HG03432 (cell line): ENCODE data around the gene PRKAA1.

Experiments used
- ATAC-seq: cut with Tn5 transposase; IDR thresholded peaks from one replicate; pipeline ENCODE4 v1.9.1; 2021; ENCODE audit warnings: mild to moderate bottlenecking, moderate library complexity; ENCODE audit not compliant: unreplicated experiment

PRKAA1 gene

DNA sequence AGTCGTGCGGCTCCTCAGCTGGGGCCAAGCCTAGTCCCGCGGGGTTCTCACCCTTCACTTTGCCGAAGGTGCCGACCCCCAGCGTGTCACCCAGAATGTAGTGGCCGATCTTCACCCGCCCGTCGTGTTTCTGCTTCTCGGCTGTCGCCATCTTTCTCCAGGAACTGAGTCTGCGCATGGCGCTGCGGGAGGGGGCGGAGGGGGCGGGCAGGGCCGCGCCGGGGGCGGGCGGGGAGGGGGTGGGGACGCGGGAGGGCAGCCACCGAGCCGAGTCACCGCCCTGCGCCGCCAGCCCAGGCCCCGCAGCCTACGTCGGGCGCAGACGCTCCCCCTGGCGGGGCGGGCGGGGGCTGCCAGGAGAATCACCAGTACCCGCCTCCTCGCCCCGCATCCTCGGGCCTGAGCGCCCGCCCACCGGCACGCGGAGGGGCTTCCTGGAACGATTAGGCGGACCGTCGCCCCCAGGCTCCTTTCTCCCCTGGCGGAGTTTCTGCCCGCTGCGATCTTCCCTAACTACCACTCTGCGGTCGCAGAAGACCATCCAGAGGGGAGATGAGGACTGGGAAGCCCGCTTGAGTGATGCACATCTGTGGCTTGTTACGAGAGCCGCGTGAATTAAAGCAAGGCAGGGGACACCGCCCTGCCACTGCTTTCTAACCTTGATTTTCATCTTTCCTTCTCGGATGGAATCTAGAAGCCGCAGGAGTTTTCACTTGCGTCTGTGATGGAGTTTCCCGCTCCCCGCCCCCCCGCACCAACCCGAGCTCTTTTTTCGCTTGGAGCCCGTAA is at the start of gene PRKAA1:
TSS of gene PRKAA1 (minus strand) at position 363 of the 789 bp plus-strand sequence. CDS start at position 178, 185 bp downstream.
- ATAC-seq: peak; percentile 97

DNA sequence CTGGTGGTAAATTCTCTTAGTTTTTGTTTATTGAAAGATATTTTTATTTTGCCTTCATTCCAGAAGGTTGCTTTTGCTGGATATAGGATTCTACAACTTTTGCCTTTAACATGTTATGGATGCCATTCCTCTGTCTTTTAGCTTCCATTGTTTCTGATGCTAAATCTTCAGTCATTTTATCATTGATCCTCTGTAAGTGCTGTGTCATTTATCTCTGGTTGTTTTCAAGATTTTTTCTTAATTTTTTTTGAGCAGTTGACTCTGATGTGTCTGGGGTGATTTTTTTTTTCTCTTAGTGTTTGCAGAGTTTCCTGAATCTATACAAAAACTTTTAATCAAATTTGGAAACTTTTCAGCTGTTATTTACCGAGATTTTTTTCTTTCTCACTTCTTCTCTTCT is 49.4 kb upstream of the PRKAA1 start:
- ATAC-seq: no peak

GRCh38 chr5:40846371-40846770 is 48.2 kb upstream of the PRKAA1 start:
- no peak for ATAC-seq

GRCh38 chr5:40844565-40844964 is 46.4 kb upstream of the PRKAA1 start:
- no peak for ATAC-seq

DNA sequence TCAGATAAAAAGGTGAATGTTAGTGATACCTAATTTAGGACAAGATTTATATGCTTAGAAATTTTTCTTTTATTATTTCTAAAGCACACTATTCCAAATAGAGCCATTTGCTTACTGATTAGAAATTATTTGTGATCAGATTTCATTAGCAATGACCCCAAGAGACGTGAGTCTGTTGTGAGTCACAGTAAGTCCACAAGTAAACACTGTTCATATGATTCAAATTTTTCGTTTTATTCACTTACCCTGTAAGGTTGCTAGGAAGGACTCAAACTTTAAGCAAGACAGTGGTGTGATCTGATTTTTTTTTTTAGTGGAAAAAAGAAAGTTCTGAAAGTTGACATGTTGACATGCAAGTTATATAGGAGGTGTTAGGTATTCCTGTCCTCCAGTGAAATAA is 44.2 kb upstream of the PRKAA1 start:
- ATAC-seq: no peak

DNA sequence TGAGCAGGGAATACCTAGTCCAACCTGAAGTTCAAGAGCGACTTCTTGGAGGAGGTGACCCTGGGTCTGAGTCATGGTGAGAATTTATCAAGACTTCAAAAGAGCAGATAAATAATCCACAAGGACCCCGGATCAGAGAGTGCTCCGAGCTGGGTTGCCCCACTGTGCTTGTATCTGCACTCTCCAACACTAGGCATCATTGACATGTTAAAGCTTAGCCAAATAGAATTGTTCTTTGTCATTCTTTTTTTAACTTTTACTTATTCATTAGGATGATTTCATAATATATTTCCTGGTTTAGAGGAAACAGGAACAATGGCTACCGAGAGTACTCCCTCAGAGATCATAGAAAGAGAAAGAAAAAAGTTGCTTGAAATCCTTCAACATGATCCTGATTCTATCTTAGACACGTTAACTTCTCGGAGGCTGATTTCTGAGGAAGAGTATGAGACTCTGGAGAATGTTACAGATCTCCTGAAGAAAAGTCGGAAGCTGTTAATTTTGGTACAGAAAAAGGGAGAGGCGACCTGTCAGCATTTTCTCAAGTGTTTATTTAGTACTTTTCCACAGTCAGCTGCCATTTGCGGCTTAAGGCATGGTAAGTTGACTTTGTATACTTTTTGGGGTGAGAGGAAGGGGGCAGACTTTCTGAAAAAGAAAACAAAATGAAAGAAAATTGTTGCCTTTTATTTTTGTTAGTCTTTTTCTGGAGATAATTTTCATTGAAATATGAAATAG is 43.1 kb upstream of the PRKAA1 start, which contains the start of gene CARD6:
TSS of gene CARD6 (plus strand) at position 300 of the 738 bp plus-strand sequence. CDS start at position 316, 16 bp downstream.
- peak; percentile 69 for ATAC-seq

- ATAC-seq: no peak
Observed at GRCh38 chr5:40838086-40838485, 39.9 kb upstream of the PRKAA1 start.

DNA sequence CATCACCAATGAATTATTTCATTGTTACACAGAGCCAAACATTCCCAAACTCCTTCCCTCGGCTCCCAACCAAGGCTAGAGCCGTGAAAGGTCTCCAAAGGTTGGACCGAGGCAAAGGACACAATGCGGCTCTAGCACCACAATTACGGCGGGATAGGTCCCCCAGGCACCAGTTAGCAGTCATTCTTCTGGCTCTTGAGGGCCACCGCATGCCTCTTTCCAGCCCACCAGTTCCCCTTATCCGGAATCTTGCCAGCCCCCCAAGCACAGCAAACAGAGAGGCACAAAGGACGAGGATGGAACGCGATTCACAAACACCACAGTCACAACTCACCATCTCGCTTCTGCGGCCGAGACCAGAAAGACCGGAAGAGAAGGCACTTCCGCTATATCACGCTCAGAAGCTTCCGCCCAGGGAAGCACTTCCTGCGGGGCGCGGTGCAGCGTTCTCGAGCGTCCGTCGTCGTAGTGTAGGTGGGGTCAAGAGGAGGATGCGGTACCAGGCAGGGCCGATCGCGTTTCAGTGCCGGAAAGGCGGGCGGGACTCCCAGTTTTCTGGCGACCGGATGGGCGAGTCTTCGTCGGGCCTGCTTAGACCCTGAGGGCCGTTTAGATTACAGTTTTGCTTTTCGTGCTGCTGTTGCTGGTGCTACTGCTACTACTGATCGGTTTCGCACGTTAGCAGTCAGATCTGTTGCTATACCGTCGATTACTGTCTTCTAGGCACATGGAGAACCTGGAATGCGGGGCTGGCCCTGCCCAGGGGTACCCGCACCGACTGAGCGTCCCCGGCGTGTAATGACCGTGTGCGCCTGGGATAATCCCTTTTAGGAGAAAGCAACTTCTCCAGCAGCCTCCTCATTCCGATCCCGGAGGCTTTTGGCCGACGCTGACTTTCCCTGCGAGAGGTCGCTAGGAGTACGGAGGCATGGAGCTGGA is 36.9 kb upstream of the PRKAA1 start, which contains the start of gene RPL37:
TSS of gene RPL37 (minus strand) at position 374 of the 939 bp plus-strand sequence. CDS start at position 337, 37 bp downstream.
- ATAC-seq: peak; percentile 98

DNA sequence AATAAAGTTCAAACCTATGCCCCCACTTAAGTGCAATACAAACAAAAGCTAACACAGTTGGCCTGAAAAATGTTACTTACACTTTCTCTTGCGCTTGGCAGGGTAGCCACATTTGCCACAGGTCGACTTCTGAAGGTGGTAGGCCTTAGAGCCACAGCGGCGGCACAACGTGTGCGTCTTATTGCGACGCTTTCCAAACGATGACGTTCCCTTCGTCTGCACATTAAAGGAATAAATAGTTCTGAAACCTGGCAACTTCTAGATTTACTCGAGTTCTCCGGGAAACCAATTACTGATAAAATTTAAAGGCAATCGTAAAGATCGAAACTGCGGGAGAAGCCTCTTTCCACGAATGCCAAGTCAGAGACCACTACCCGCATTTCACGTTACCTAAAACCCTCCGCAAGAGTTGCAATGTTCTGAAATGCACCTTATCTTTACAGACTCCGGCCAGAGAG is 36.2 kb upstream of the PRKAA1 start:
- no peak for ATAC-seq

- ATAC-seq: no peak
Observed at GRCh38 chr5:40833712-40834229, 35.6 kb upstream of the PRKAA1 start.

- ATAC-seq: no peak
Observed at GRCh38 chr5:40832345-40832744, 34.2 kb upstream of the PRKAA1 start.

- peak; percentile 11 for ATAC-seq
Observed at GRCh38 chr5:40831346-40832210, 33.4 kb upstream of the PRKAA1 start.

GRCh38 chr5:40829748-40830533 is 31.8 kb upstream of the PRKAA1 start:
- ATAC-seq: no peak

GRCh38 chr5:40828690-40829661 is 30.8 kb upstream of the PRKAA1 start:
- ATAC-seq: no peak

DNA sequence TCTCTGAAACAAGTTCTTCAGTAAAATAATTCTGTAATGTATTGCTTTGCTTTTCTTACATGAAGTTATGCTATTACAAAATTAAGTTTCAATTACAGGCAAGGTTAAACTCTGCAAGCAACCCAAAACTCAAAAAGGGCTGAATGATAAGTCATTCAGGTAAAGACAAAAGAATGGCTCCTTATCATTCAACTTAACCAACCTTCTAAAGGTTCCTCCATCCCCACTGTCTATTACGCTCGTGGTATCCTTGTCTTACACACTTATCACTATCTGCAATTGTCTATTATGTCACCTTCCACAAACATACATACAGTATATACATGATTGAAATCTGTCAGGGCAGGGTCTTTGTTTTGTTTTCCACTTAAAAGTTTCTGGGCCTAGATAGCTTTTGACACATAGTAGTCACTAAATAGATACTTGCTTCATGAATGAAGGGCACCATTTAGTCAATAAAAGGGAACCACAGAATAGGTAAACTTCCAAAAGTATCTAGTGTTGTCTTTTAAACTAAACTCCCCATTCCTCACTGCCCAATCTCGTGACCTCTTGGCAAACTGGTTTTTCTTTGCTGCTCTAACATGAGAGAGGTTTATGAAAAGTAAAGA is 30.0 kb upstream of the PRKAA1 start:
- ATAC-seq: no peak

- no peak for ATAC-seq
Observed at GRCh38 chr5:40827188-40827977, 29.2 kb upstream of the PRKAA1 start.
